Mammary epithelial cell (primary cell): ENCODE results near the gene RABGAP1L.

Source experiments
- CTCF ChIP-seq, 2 donors: IDR thresholded peaks in 1 of 2; conservative IDR thresholded peaks in 1 of 2; 2 replicates each; pipeline ENCODE4 v1.5.1; 2011 to 2012; ENCODE audit warnings: inconsistent platforms in 2 of 2, low read length in 2 of 2, mild to moderate bottlenecking in 2 of 2, control low read depth in 1 of 2, low read depth in 1 of 2; ENCODE audit not compliant: insufficient read depth in 1 of 2; ENCODE audit errors: extremely low read depth in 1 of 2
- EZH2 ChIP-seq: IDR thresholded peaks from 2 replicates; pipeline ENCODE4 v1.6.1; 2012; ENCODE audit warnings: low read length, inconsistent platforms, borderline replicate concordance

- TF ChIP-seq CTCF (conservative IDR thresholded peaks at IDR 0.05 in 1 of 2, IDR thresholded peaks at IDR 0.05 in 1 of 2; ENCODE audit: extremely low read depth in 1 of 2, insufficient read depth in 1 of 2, low read depth in 1 of 2, low read length in 2 of 2) (no peak), EZH2 (no peak)
These were observed 292.1 kb downstream of the RABGAP1L start for GRCh38 chr1:174451408-174451807.
